Body of pancreas (tissue), 4 donors: ENCODE results near the gene CCDC158.

Source experiments
- CTCF ChIP-seq, 7 experiments: fragments of 450-650 bp in 4 of 7; fragments of 200-600 bp in 3 of 7; sonication (generic) in 3 of 7; IDR thresholded peaks; one replicate each; pipeline ENCODE4 v1.5.1; 2016 to 2019; ENCODE audit warnings: antibody characterized with exemption in 7 of 7
- POLR2A ChIP-seq, 3 donors: fragments of 450-650 bp; IDR thresholded peaks; one replicate each; pipeline ENCODE4 v1.6.1; 2016; ENCODE audit warnings: antibody characterized with exemption in 3 of 3, mild to moderate bottlenecking in 2 of 3

GRCh38 chr4:76453232-76453631 is 32.3 kb upstream of the CCDC158 start:
- no peak for TF ChIP-seq CTCF (IDR thresholded peaks at IDR 0.05)
- no peak for TF ChIP-seq POLR2A (IDR thresholded peaks at IDR 0.05)
